Measurements from ENCODE around the gene BMP6. TPM values are rescaled to one million over a fixed set of nuclear protein-coding genes. Genes with fewer than 3 reads are reported as not detected.

The BMP6 gene
- total RNA-seq, 1 donor from 2014 or later, result 3.2 TPM

DNA sequence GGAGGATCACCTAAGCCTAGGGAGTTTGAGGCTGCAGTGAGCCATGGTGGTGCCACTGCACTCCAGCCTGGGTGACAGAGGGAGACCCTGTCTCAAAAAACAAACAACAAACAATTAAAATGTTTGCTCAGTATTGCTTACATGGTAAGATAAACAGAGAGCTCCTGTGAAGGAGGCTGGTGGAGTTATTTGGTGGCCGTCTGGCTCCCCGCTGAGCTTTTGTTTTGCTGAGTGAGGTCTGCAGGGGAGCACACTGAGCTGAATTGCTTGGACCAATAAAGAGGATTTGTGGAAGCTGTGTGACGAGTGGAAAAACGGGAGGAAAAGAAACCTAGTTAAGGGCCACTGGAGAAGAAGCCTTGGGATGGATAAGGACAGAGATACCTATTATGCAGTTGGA is 41.1 kb upstream of the BMP6 start:
- Histone ChIP-seq H3K36me3 (no peaks in the 10 kb centered on the region), H3K4me3 (no peak overlapping the region), H3K27me3 (no peaks in the 10 kb centered on the region), H3K9me3 (no peaks in the 10 kb centered on the region), H3K27ac (no peak overlapping the region), H3K4me1 (no peaks in the 10 kb centered on the region)
- DNase-seq (ENCODE audit: extremely low spot score in 2 of 2), result peak in 1 of 2 donors; percentile 18
- TF ChIP-seq POLR2AphosphoS5 (IDR thresholded peaks at IDR 0.05; ENCODE audit: insufficient read depth in 1 of 2, low read depth in 1 of 2) (no peak), POLR2A (IDR thresholded peaks at IDR 0.05) (no peak)
- TF ChIP-seq, protein P1, sequence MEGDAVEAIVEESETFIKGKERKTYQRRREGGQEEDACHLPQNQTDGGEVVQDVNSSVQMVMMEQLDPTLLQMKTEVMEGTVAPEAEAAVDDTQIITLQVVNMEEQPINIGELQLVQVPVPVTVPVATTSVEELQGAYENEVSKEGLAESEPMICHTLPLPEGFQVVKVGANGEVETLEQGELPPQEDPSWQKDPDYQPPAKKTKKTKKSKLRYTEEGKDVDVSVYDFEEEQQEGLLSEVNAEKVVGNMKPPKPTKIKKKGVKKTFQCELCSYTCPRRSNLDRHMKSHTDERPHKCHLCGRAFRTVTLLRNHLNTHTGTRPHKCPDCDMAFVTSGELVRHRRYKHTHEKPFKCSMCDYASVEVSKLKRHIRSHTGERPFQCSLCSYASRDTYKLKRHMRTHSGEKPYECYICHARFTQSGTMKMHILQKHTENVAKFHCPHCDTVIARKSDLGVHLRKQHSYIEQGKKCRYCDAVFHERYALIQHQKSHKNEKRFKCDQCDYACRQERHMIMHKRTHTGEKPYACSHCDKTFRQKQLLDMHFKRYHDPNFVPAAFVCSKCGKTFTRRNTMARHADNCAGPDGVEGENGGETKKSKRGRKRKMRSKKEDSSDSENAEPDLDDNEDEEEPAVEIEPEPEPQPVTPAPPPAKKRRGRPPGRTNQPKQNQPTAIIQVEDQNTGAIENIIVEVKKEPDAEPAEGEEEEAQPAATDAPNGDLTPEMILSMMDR (IDR thresholded peaks at IDR 0.05), result no peak
- intact Hi-C loops (cut with DNase I), result no loop called here

DNA sequence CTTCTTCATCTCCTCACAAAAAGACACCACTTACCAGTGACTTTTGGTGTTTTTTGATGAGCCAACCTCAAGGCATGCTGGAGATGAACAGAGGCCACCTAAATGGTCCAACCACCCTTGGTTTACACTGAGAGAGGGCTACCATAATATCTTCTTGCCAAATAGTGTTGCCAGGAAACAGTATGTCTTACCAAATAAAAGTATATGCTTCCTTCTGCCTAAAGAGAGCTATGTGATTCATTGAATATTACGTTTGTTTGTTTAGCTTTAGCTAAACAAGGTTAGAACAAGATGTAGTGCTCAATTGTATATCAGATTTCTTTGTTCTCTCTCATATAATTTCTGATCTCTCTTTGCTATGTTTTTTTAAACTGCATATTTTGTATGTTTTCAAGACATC is 40.6 kb upstream of the BMP6 start:
- Histone ChIP-seq H3K9me3 (no peaks in the 10 kb centered on the region), H3K4me3 (no peak overlapping the region), H3K4me1 (no peaks in the 10 kb centered on the region), H3K27me3 (no peaks in the 10 kb centered on the region), H3K27ac (no peak overlapping the region), H3K36me3 (no peaks in the 10 kb centered on the region)
- intact Hi-C loops (cut with DNase I), result no loop called here
- TF ChIP-seq POLR2AphosphoS5 (IDR thresholded peaks at IDR 0.05; ENCODE audit: insufficient read depth in 1 of 2, low read depth in 1 of 2) (no peak), POLR2A (IDR thresholded peaks at IDR 0.05) (no peak)
- TF ChIP-seq, protein P1 (IDR thresholded peaks at IDR 0.05), result no peak
- DNase-seq (ENCODE audit: extremely low spot score in 2 of 2), result no peak

DNA sequence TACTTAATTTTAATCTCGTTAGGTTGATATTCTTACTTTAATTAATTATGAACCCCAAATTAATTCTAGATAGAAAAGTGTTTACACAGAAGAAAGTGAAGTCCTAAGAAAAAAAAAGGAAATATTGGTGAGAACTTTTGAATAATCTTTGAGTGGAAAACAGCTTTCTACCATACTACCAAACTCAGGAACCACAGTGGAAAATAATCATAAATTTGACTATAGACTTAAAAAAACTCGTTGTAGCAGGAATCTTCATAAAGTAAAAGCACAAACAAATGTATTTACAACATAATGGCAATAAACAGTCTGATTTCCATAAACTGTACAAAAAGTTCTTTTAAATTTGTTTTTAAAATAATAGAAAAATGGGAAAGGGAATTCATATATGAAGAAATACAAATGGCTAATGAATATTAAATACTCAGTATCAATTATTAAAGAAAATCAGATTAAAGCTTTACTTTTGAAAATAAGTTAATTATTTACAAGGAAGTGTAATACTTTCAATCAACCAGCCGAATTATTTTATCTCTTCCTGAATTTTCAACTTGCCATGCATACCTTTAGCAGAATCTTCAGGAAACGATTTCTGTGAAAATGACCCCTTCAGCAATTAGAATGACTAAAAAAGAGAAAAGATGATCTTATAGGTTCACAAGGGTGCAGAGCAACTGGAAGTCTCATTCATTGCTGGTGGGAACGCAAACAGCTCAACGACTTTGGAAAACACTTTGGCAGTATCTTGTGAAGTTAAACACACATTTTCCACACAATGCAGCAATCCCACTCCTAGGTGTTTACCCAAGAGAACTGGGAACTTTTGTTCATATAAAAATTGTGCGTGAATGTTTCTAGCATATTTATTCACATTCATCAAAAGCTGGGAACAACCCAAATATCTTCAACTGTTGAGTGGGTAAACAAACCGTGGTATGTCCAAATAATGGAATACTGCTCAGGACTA is 38.5 kb upstream of the BMP6 start:
- Histone ChIP-seq H3K9me3 (no peaks in the 10 kb centered on the region), H3K27ac (no peak overlapping the region), H3K4me1 (no peaks in the 10 kb centered on the region), H3K36me3 (no peaks in the 10 kb centered on the region), H3K4me3 (no peak overlapping the region), H3K27me3 (no peaks in the 10 kb centered on the region)
- DNase-seq (ENCODE audit: extremely low spot score in 2 of 2), result no peak
- no peak for TF ChIP-seq POLR2A (IDR thresholded peaks at IDR 0.05)
- no peak for TF ChIP-seq POLR2AphosphoS5 (IDR thresholded peaks at IDR 0.05; ENCODE audit: insufficient read depth in 1 of 2, low read depth in 1 of 2)
- TF ChIP-seq, protein P1 (IDR thresholded peaks at IDR 0.05), result no peak
- intact Hi-C loops (cut with DNase I), result no loop called here

DNA sequence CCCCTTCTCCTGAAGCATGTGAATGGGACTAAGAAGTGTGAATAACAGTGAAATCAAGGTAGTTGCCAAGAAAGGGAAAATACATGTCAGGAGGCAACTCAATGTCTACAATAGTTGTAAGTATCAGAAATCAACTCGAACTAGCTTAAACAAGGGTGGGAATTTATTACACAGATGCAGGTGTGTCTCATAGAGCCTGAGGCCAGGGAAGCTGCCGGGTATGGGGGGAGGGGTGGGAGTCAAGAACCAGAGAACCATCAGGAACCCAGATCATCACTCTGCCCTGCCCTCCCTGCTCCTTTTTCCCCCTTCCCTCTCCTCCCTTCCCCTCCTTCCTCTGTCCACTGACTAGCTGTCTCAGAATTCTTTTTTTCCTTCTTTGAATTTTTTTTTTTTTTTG is 34.9 kb upstream of the BMP6 start:
- no peak for TF ChIP-seq POLR2AphosphoS5 (IDR thresholded peaks at IDR 0.05; ENCODE audit: insufficient read depth in 1 of 2, low read depth in 1 of 2)
- TF ChIP-seq, protein P1 (IDR thresholded peaks at IDR 0.05), result no peak
- TF ChIP-seq POLR2A (IDR thresholded peaks at IDR 0.05), result no peak
- DNase-seq (ENCODE audit: extremely low spot score in 2 of 2), result no peak
- Histone ChIP-seq H3K27ac (no peak overlapping the region), H3K4me1 (no peaks in the 10 kb centered on the region), H3K36me3 (no peaks in the 10 kb centered on the region), H3K9me3 (no peaks in the 10 kb centered on the region), H3K27me3 (no peaks in the 10 kb centered on the region), H3K4me3 (no peak overlapping the region)
- intact Hi-C loops (cut with DNase I), result no loop called here

Data from vagina (tissue), 2 donors.